Liver (tissue), 3 donors: Measurements from ENCODE around the gene PPP2R2D.

Source experiments
- CTCF ChIP-seq: fragments of 150-350 bp; IDR thresholded peaks from 2 replicates; pipeline ENCODE4 v1.5.1; 2017; ENCODE audit warnings: improper control_type of control experiment, low read depth, low read length; ENCODE audit not compliant: missing input control
- FOXA1 ChIP-seq: IDR thresholded peaks from 2 replicates; pipeline ENCODE4 v1.6.1; 2016; ENCODE audit warnings: antibody characterized with exemption
- GABPA ChIP-seq, 2 donors: IDR thresholded peaks in 1 of 2; conservative IDR thresholded peaks in 1 of 2; 2 replicates each; pipeline ENCODE4 v1.6.1; 2016; ENCODE audit warnings: antibody characterized with exemption in 2 of 2, mild to moderate bottlenecking in 1 of 2, moderate library complexity in 1 of 2
- JUND ChIP-seq, 2 donors: IDR thresholded peaks; 2 replicates each; pipeline ENCODE4 v1.6.1; 2016; ENCODE audit warnings: antibody characterized with exemption in 2 of 2
- donor health status: healthy.
- donor health status: healthy.

- no peak for TF ChIP-seq JUND (IDR thresholded peaks at IDR 0.05)
- TF ChIP-seq GABPA (IDR thresholded peaks at IDR 0.05 in 1 of 2, conservative IDR thresholded peaks at IDR 0.05 in 1 of 2) = no peak
- no peak for TF ChIP-seq CTCF
- TF ChIP-seq FOXA1 = no peak
Observed at GRCh38 chr10:131858118-131858515, 42.7 kb upstream of the PPP2R2D start.
